HepG2 (cell line): ENCODE data around the gene MEMO1.

Experiments used
- EZH2 ChIP-seq: conservative IDR thresholded peaks from 2 replicates; pipeline ENCODE4 v1.6.1; 2012; ENCODE audit warnings: mild to moderate bottlenecking, low read depth, low read length, moderate library complexity
- NAIF1 ChIP-seq: sonication (generic); formaldehyde crosslinking; IDR thresholded peaks from 2 replicates; pipeline ENCODE4 v1.5.0; 2020; ENCODE audit warnings: mild to moderate bottlenecking, missing genetic modification reagents, borderline replicate concordance
- XRCC5 ChIP-seq: fragments of 200-400 bp; formaldehyde crosslinking; optimal IDR thresholded peaks from 2 replicates; pipeline ENCODE3; 2017; ENCODE audit warnings: mild to moderate bottlenecking, low read length
- ZFP41 ChIP-seq: sonication (generic); formaldehyde crosslinking; IDR thresholded peaks from 2 replicates; pipeline ENCODE4 v1.4.0; 2020; ENCODE audit warnings: mild to moderate bottlenecking, missing genetic modification reagents, borderline replicate concordance
- ZNF510 ChIP-seq: sonication (generic); formaldehyde crosslinking; IDR thresholded peaks from 2 replicates; pipeline ENCODE4 v1.4.0; 2020; ENCODE audit warnings: low read depth, mild to moderate bottlenecking, missing genetic modification reagents
- ZNF577 ChIP-seq: sonication (generic); formaldehyde crosslinking; IDR thresholded peaks from 2 replicates; pipeline ENCODE4 v1.4.0; 2020; ENCODE audit warnings: mild to moderate bottlenecking, low read depth, missing genetic modification reagents, borderline replicate concordance
- TF ChIP-seq, protein P1 (sequence below): sonication (generic); formaldehyde crosslinking; IDR thresholded peaks from 2 replicates; pipeline ENCODE4 v1.8.1; 2022; ENCODE audit warnings: low read depth, mild to moderate bottlenecking, missing genetic modification reagents
- TF ChIP-seq, protein P2 (sequence below), 2 experiments: fragments of 450-650 bp in 1 of 2; sonication (generic) in 1 of 2; formaldehyde crosslinking in 1 of 2; IDR thresholded peaks; 2 replicates each; pipeline versions ENCODE4 v1.6.1 to v1.8.0; 2016 to 2022; ENCODE audit warnings: antibody characterized with exemption in 1 of 2, mild to moderate bottlenecking in 1 of 2, missing genetic modification reagents in 1 of 2

DNA sequence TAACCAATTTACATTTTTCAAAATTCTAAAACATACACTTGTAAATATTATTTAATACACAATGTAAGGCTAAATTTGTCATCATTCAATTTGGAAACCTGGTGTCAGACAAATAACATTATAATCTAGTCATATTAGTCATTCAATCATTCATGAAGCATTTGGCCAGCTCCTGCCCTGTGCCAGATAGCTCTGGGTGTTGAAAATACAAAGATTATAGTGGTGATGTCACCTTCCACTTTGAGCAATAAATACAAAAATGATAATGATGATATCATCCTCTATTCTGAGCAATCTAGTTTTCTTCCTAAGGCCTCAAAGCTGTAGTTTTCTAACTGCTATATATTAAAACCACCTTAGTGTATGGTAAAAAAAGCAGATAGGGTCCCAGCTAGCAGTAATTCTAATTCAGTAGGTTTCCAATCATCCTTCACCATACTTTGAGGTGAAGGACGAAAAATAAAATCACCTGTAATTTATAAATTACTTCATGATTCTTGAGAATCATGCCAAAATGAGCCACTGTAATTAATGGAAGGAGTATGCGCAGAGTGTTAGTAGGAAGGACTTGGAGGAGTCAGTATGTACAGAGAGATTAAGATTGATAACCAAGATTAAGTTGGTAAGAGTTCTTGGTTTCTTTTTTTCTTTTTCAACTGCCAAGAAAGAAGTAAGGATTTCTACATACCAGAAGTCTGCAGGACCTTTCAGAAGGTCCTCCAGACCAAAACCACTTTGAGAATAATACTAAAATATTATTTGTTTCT, 23.2 kb downstream of the MEMO1 start:
- no peak for TF ChIP-seq XRCC5
- TF ChIP-seq EZH2, result no peak
- TF ChIP-seq, protein P1, sequence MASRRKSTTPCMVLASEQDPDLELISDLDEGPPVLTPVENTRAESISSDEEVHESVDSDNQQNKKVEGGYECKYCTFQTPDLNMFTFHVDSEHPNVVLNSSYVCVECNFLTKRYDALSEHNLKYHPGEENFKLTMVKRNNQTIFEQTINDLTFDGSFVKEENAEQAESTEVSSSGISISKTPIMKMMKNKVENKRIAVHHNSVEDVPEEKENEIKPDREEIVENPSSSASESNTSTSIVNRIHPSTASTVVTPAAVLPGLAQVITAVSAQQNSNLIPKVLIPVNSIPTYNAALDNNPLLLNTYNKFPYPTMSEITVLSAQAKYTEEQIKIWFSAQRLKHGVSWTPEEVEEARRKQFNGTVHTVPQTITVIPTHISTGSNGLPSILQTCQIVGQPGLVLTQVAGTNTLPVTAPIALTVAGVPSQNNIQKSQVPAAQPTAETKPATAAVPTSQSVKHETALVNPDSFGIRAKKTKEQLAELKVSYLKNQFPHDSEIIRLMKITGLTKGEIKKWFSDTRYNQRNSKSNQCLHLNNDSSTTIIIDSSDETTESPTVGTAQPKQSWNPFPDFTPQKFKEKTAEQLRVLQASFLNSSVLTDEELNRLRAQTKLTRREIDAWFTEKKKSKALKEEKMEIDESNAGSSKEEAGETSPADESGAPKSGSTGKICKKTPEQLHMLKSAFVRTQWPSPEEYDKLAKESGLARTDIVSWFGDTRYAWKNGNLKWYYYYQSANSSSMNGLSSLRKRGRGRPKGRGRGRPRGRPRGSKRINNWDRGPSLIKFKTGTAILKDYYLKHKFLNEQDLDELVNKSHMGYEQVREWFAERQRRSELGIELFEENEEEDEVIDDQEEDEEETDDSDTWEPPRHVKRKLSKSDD, result no peak
- no peak for TF ChIP-seq ZNF577 (CRISPR knock-in tag)
- no peak for TF ChIP-seq ZNF510 (CRISPR knock-in tag)
- TF ChIP-seq, protein P2, sequence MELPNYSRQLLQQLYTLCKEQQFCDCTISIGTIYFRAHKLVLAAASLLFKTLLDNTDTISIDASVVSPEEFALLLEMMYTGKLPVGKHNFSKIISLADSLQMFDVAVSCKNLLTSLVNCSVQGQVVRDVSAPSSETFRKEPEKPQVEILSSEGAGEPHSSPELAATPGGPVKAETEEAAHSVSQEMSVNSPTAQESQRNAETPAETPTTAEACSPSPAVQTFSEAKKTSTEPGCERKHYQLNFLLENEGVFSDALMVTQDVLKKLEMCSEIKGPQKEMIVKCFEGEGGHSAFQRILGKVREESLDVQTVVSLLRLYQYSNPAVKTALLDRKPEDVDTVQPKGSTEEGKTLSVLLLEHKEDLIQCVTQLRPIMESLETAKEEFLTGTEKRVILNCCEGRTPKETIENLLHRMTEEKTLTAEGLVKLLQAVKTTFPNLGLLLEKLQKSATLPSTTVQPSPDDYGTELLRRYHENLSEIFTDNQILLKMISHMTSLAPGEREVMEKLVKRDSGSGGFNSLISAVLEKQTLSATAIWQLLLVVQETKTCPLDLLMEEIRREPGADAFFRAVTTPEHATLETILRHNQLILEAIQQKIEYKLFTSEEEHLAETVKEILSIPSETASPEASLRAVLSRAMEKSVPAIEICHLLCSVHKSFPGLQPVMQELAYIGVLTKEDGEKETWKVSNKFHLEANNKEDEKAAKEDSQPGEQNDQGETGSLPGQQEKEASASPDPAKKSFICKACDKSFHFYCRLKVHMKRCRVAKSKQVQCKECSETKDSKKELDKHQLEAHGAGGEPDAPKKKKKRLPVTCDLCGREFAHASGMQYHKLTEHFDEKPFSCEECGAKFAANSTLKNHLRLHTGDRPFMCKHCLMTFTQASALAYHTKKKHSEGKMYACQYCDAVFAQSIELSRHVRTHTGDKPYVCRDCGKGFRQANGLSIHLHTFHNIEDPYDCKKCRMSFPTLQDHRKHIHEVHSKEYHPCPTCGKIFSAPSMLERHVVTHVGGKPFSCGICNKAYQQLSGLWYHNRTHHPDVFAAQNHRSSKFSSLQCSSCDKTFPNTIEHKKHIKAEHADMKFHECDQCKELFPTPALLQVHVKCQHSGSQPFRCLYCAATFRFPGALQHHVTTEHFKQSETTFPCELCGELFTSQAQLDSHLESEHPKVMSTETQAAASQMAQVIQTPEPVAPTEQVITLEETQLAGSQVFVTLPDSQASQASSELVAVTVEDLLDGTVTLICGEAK (IDR thresholded peaks at IDR 0.05), result no peak
- TF ChIP-seq, protein P2 (CRISPR knock-in tag; IDR thresholded peaks at IDR 0.05), result no peak
- no peak for TF ChIP-seq NAIF1
- no peak for TF ChIP-seq ZFP41 (CRISPR knock-in tag)
